ENCODE results near the gene CCDC183.
"Not testable (repeated sequence)": the region's sequence is repeated elsewhere in the genome, so short reads cannot be mapped to it uniquely, and the experiment has no call there.

CCDC183 gene

GRCh38 chr9:136784997-136785361, 11.2 kb upstream of the CCDC183 start:
- Histone ChIP-seq H3K27me3 (no peaks in the 10 kb centered on the region), H3K36me3 (no peaks in the 10 kb centered on the region), H3K9me3 (no peaks in the 10 kb centered on the region), H3K27ac (no peak overlapping the region), H3K4me1 (ENCODE audit: control insufficient read depth in 1 of 2, insufficient read depth in 1 of 2, low read depth in 1 of 2, low read length in 1 of 2) (peaks cover 0 to 6% of the 10 kb centered on the region in 2 experiments), H3K4me3 (ENCODE audit: low read depth in 1 of 2, low read length in 1 of 2) (no peak overlapping the region)
- no peak for TF ChIP-seq CTCF (IDR thresholded peaks at IDR 0.05)

GRCh38 chr9:136785565-136786355, 10.4 kb upstream of the CCDC183 start:
- not testable (repeated sequence) for H3K4me3 ChIP-seq (ENCODE audit: low read depth in 1 of 2, low read length in 1 of 2); H3K27ac ChIP-seq; H3K27me3 ChIP-seq; H3K36me3 ChIP-seq; H3K9me3 ChIP-seq
- peaks cover 5 to 13% of the 10 kb centered on the region in 2 experiments for H3K4me1 ChIP-seq (ENCODE audit: control insufficient read depth in 1 of 2, insufficient read depth in 1 of 2, low read depth in 1 of 2, low read length in 1 of 2)

- Histone ChIP-seq H3K9me3 (no peaks in the 10 kb centered on the region), H3K27me3 (no peaks in the 10 kb centered on the region), H3K36me3 (no peaks in the 10 kb centered on the region), H3K4me1 (ENCODE audit: control insufficient read depth in 1 of 2, insufficient read depth in 1 of 2, low read depth in 1 of 2, low read length in 1 of 2) (peaks cover 6 to 17% of the 10 kb centered on the region in 2 experiments), H3K4me3 (ENCODE audit: low read depth in 1 of 2, low read length in 1 of 2) (no peak overlapping the region), H3K27ac (no peak overlapping the region)
- no peak for TF ChIP-seq CTCF (IDR thresholded peaks at IDR 0.05)
Observed at GRCh38 chr9:136786451-136786850, 9.7 kb upstream of the CCDC183 start.

GRCh38 chr9:136786983-136787382, 9.2 kb upstream of the CCDC183 start:
- H3K27me3 ChIP-seq; H3K27ac ChIP-seq; H3K4me3 ChIP-seq (ENCODE audit: low read depth in 1 of 2, low read length in 1 of 2); H3K9me3 ChIP-seq; H3K36me3 ChIP-seq: not testable (repeated sequence)
- H3K4me1 ChIP-seq (ENCODE audit: control insufficient read depth in 1 of 2, insufficient read depth in 1 of 2, low read depth in 1 of 2, low read length in 1 of 2) = peaks cover 11 to 23% of the 10 kb centered on the region in 2 experiments

- Histone ChIP-seq H3K36me3 (no peaks in the 10 kb centered on the region), H3K9me3 (no peaks in the 10 kb centered on the region), H3K4me3 (ENCODE audit: low read depth in 1 of 2, low read length in 1 of 2) (no peak overlapping the region), H3K4me1 (ENCODE audit: control insufficient read depth in 1 of 2, insufficient read depth in 1 of 2, low read depth in 1 of 2, low read length in 1 of 2) (peaks cover 20 to 31% of the 10 kb centered on the region in 2 experiments), H3K27me3 (no peaks in the 10 kb centered on the region), H3K27ac (no peak overlapping the region)
- TF ChIP-seq CTCF (IDR thresholded peaks at IDR 0.05) = peak; percentile 88
Observed at GRCh38 chr9:136787690-136788400, 8.3 kb upstream of the CCDC183 start.

- H3K27ac ChIP-seq; H3K36me3 ChIP-seq; H3K27me3 ChIP-seq; H3K9me3 ChIP-seq; H3K4me3 ChIP-seq (ENCODE audit: low read depth in 1 of 2, low read length in 1 of 2): not testable (repeated sequence)
- H3K4me1 ChIP-seq (ENCODE audit: control insufficient read depth in 1 of 2, insufficient read depth in 1 of 2, low read depth in 1 of 2, low read length in 1 of 2) = peaks cover 23 to 40% of the 10 kb centered on the region in 2 experiments
Observed at GRCh38 chr9:136788644-136789522, 7.3 kb upstream of the CCDC183 start.
